K562 (cell line): Measurements from ENCODE around the gene KCNH2. TPM values are rescaled to one million over a fixed set of nuclear protein-coding genes. Genes with fewer than 3 reads are reported as not detected.

Experiments
- ARID4B ChIP-seq: sonication (generic); formaldehyde crosslinking; IDR thresholded peaks from 2 replicates; pipeline ENCODE4 v1.8.0; 2022; ENCODE audit warnings: mild to moderate bottlenecking, missing genetic modification reagents
- ELK1 ChIP-seq: sonication (generic); formaldehyde crosslinking; IDR thresholded peaks from 2 replicates; pipeline ENCODE4 v1.8.1; 2022; ENCODE audit warnings: missing genetic modification reagents
- HDAC6 ChIP-seq: IDR thresholded peaks from 2 replicates; pipeline ENCODE4 v1.6.1; 2012; ENCODE audit warnings: low read depth, mild to moderate bottlenecking, control low read depth, inconsistent platforms, low read length, moderate library complexity
- NCOR1 ChIP-seq: fragments of 450-650 bp; IDR thresholded peaks from 2 replicates; pipeline ENCODE4 v1.6.1; 2016; ENCODE audit warnings: mild to moderate bottlenecking, moderate library complexity
- NR2C1 ChIP-seq, 2 experiments: fragments of 450-650 bp; IDR thresholded peaks; 2 replicates each; pipeline ENCODE4 v1.6.1; 2017; ENCODE audit warnings: mild to moderate bottlenecking in 2 of 2, antibody characterized with exemption in 1 of 2, inconsistent platforms in 1 of 2, missing compliant biosample characterization in 1 of 2, missing genetic modification characterization in 1 of 2
- PHB ChIP-seq: fragments of 250-450 bp; sonication (Bioruptor Pico); IDR thresholded peaks from 2 replicates; pipeline ENCODE4 v1.5.0; 2021
- SMARCA4 ChIP-seq: fragments of 450-650 bp; IDR thresholded peaks from 2 replicates; pipeline ENCODE4 v1.6.1; 2016
- SP1 ChIP-seq: sonication (generic); formaldehyde crosslinking; IDR thresholded peaks from 2 replicates; pipeline ENCODE4 v1.8.1; 2022; ENCODE audit warnings: mild to moderate bottlenecking, missing genetic modification reagents
- TEAD4 ChIP-seq, 2 experiments: sonication (generic) in 1 of 2; formaldehyde crosslinking in 1 of 2; IDR thresholded peaks; 2 replicates each; pipeline versions ENCODE4 v1.6.1 to v1.8.0; 2012 to 2022; ENCODE audit warnings: borderline replicate concordance in 1 of 2, inconsistent platforms in 1 of 2, low read length in 1 of 2, mild to moderate bottlenecking in 1 of 2, missing genetic modification reagents in 1 of 2
- TFAP4 ChIP-seq: sonication (generic); formaldehyde crosslinking; IDR thresholded peaks from 2 replicates; pipeline ENCODE4 v1.8.0; 2022; ENCODE audit warnings: missing genetic modification reagents, mild to moderate bottlenecking, moderate library complexity, borderline replicate concordance
- ZNF311 ChIP-seq: fragments of 250-450 bp; sonication (Bioruptor Pico); IDR thresholded peaks from 2 replicates; pipeline ENCODE4 v1.4.0; 2020; ENCODE audit warnings: mild to moderate bottlenecking, moderate library complexity
- ZNF507 ChIP-seq: conservative IDR thresholded peaks from 2 replicates; pipeline ENCODE4 v1.6.1; 2017; ENCODE audit warnings: missing genetic modification characterization, missing compliant biosample characterization
- ZNF57 ChIP-seq: fragments of 450-650 bp; formaldehyde crosslinking; IDR thresholded peaks from 2 replicates; pipeline ENCODE4 v1.4.0; 2020; ENCODE audit warnings: mild to moderate bottlenecking, moderate library complexity
- polyA plus RNA-seq, 8 experiments: library from polyadenylated mRNA; depleted of rRNA in 4 of 8; stranded (reverse) in 5 of 8; unstranded in 3 of 8; fragments of >200 nt; fragmentation: Nextera tagmentation in 2 of 8; fragmentation: Illumina TruSeq in 1 of 8; extraction: Ambion mirVana in 2 of 8; extraction: Trizol in 1 of 8; gene quantifications; 2 replicates each; pipeline versions ENCODE4 v1.2.1 to v1.2.3, GENCODE V29; 2011 to 2014; ENCODE audit warnings: inconsistent platforms in 1 of 8, missing spikeins in 1 of 8
- total RNA-seq, 7 experiments: library from RNA; depleted of rRNA in 6 of 7; stranded (reverse); fragments of >200 nt in 6 of 7; fragmentation: Illumina TruSeq in 2 of 7; extraction: Trizol in 2 of 7; gene quantifications; 2 replicates each; pipeline versions ENCODE4 v1.2.1 to v1.2.3, GENCODE V29; 2011 to 2021; ENCODE audit warnings: low replicate concordance in 1 of 7
- TF ChIP-seq, protein P1 (sequence below): sonication (generic); formaldehyde crosslinking; IDR thresholded peaks from 2 replicates; pipeline ENCODE4 v1.8.1; 2022; ENCODE audit warnings: missing genetic modification reagents
- TF ChIP-seq, protein P2 (sequence below): fragments of 450-650 bp; formaldehyde crosslinking; IDR thresholded peaks from 2 replicates; pipeline ENCODE4 v1.4.0; 2020; ENCODE audit warnings: mild to moderate bottlenecking, mixed read lengths
- TF ChIP-seq, protein P3 (sequence below): IDR thresholded peaks from 2 replicates; pipeline ENCODE4 v1.6.1; 2011; ENCODE audit warnings: borderline replicate concordance, low read depth, mild to moderate bottlenecking, moderate library complexity, low read length; ENCODE audit not compliant: insufficient read depth, poor library complexity, severe bottlenecking

KCNH2 gene
- total and polyA plus RNA-seq, 9 of the 15 experiments (the other 6 are each of a cell fraction or from before 2014, with no cell fraction given) = 18.1 to 368 (median 218) TPM

DNA sequence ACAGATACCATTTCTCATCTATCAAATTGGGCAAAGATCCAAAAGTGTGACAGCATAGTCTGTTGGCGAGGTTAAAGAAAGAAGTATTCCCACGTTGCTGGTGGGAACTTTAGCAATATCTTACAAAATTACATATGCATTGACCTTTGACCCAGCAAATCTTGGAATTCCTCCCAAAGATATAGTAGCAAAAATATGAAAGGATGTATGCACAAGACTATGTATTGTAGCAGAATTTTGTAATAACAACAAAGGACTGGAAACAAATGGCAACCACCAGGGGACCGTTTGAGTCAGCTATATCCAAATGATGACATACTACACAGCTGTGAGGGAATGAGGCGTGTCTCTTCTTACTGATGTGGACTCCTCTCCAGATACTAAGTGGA, 50.2 kb downstream of the KCNH2 start (continued):
- TF ChIP-seq ELK1 (CRISPR knock-in tag) = no peak
- peak; percentile 22 for TF ChIP-seq SMARCA4
- TF ChIP-seq ZNF57 (CRISPR knock-in tag) = no peak
- TF ChIP-seq, protein P1, sequence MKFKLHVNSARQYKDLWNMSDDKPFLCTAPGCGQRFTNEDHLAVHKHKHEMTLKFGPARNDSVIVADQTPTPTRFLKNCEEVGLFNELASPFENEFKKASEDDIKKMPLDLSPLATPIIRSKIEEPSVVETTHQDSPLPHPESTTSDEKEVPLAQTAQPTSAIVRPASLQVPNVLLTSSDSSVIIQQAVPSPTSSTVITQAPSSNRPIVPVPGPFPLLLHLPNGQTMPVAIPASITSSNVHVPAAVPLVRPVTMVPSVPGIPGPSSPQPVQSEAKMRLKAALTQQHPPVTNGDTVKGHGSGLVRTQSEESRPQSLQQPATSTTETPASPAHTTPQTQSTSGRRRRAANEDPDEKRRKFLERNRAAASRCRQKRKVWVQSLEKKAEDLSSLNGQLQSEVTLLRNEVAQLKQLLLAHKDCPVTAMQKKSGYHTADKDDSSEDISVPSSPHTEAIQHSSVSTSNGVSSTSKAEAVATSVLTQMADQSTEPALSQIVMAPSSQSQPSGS = no peak
- 0 out of 2 replicates have a peak, but pooled peaks have one; percentile 36 for TF ChIP-seq TEAD4 (IDR thresholded peaks at IDR 0.05; ENCODE audit: low read length)
- no peak for TF ChIP-seq TEAD4 (CRISPR knock-in tag; IDR thresholded peaks at IDR 0.05; ENCODE audit: borderline replicate concordance)
- TF ChIP-seq PHB = no peak
- TF ChIP-seq SP1 (CRISPR knock-in tag) = 0 out of 2 replicates have a peak, but pooled peaks have one; percentile 49
- no peak for TF ChIP-seq ARID4B (CRISPR knock-in tag)
- no peak; the same call in 1 of the 2 replicates for TF ChIP-seq NCOR1
- TF ChIP-seq, protein P2, sequence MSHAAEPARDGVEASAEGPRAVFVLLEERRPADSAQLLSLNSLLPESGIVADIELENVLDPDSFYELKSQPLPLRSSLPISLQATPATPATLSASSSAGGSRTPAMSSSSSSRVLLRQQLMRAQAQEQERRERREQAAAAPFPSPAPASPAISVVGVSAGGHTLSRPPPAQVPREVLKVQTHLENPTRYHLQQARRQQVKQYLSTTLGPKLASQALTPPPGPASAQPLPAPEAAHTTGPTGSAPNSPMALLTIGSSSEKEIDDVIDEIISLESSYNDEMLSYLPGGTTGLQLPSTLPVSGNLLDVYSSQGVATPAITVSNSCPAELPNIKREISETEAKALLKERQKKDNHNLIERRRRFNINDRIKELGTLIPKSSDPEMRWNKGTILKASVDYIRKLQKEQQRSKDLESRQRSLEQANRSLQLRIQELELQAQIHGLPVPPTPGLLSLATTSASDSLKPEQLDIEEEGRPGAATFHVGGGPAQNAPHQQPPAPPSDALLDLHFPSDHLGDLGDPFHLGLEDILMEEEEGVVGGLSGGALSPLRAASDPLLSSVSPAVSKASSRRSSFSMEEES = no peak
- TF ChIP-seq HDAC6 = no peak
- no peak for TF ChIP-seq ZNF507
- peak; percentile 76 for TF ChIP-seq NR2C1 (IDR thresholded peaks at IDR 0.05)
- peak; percentile 60 for TF ChIP-seq NR2C1 (tag; IDR thresholded peaks at IDR 0.05)
- TF ChIP-seq, protein P3, sequence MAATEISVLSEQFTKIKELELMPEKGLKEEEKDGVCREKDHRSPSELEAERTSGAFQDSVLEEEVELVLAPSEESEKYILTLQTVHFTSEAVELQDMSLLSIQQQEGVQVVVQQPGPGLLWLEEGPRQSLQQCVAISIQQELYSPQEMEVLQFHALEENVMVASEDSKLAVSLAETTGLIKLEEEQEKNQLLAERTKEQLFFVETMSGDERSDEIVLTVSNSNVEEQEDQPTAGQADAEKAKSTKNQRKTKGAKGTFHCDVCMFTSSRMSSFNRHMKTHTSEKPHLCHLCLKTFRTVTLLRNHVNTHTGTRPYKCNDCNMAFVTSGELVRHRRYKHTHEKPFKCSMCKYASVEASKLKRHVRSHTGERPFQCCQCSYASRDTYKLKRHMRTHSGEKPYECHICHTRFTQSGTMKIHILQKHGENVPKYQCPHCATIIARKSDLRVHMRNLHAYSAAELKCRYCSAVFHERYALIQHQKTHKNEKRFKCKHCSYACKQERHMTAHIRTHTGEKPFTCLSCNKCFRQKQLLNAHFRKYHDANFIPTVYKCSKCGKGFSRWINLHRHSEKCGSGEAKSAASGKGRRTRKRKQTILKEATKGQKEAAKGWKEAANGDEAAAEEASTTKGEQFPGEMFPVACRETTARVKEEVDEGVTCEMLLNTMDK = peak; percentile 40
- peak; percentile 74; the same call in 1 of the 2 replicates for TF ChIP-seq TFAP4 (CRISPR knock-in tag)
- TF ChIP-seq ZNF311 (CRISPR knock-in tag) = no peak
